Smooth muscle cell (in vitro differentiated cells): ENCODE results near the gene CILP. TPM values are rescaled to one million over a fixed set of nuclear protein-coding genes. Genes with fewer than 3 reads are reported as not detected.

Source experiments
- DNase-seq: peaks from one replicate; lab custom pipeline; 2025; ENCODE audit not compliant: unreplicated experiment; lab: John Stamatoyannopoulos, UW
- H2AFZ ChIP-seq: fragments of 200-600 bp; sonication (generic); 2 replicates; pipeline ENCODE4 v1.6.0; 2016; ENCODE audit warnings: antibody characterized with exemption, low read depth, mild to moderate bottlenecking
- H3F3A ChIP-seq: fragments of 200-600 bp; sonication (generic); 2 replicates; pipeline ENCODE4 v1.6.0; 2017; ENCODE audit warnings: antibody characterized with exemption, low read depth
- H3K27ac ChIP-seq: fragments of 200-600 bp; sonication (generic); 2 replicates; pipeline ENCODE4 v1.5.1; 2016; ENCODE audit warnings: low read depth, mild to moderate bottlenecking
- H3K27me3 ChIP-seq: fragments of 200-600 bp; sonication (generic); 2 replicates; pipeline ENCODE4 v1.6.1; 2016; ENCODE audit warnings: low read depth, mild to moderate bottlenecking
- H3K36me3 ChIP-seq: fragments of 200-600 bp; sonication (generic); 2 replicates; pipeline ENCODE4 v1.5.1; 2016; ENCODE audit warnings: low read depth
- H3K4me1 ChIP-seq: fragments of 200-600 bp; sonication (generic); 2 replicates; pipeline ENCODE4 v1.5.1; 2016; ENCODE audit warnings: low read depth
- H3K4me2 ChIP-seq: fragments of 200-600 bp; sonication (generic); 2 replicates; pipeline ENCODE4 v1.6.0; 2016; ENCODE audit warnings: mild to moderate bottlenecking
- H3K4me3 ChIP-seq: fragments of 200-600 bp; sonication (generic); 2 replicates; pipeline ENCODE4 v1.5.1; 2016; ENCODE audit warnings: mild to moderate bottlenecking
- H3K79me2 ChIP-seq: fragments of 200-600 bp; sonication (generic); 2 replicates; pipeline ENCODE4 v1.6.0; 2016; ENCODE audit warnings: low read depth, mild to moderate bottlenecking
- H3K9ac ChIP-seq: fragments of 200-600 bp; sonication (generic); 2 replicates; pipeline ENCODE4 v1.6.0; 2016; ENCODE audit warnings: low read depth
- H3K9me3 ChIP-seq: fragments of 200-600 bp; sonication (generic); replicated peaks from 2 replicates; pipeline ENCODE4 v1.5.1; 2016; ENCODE audit warnings: low read depth
- H4K20me1 ChIP-seq: fragments of 200-600 bp; sonication (generic); 2 replicates; pipeline ENCODE4 v1.6.0; 2016; ENCODE audit warnings: low read depth
- CTCF ChIP-seq: fragments of 200-600 bp; sonication (generic); IDR thresholded peaks from 2 replicates; pipeline ENCODE4 v1.5.1; 2017; ENCODE audit warnings: borderline replicate concordance, mild to moderate bottlenecking, antibody characterized with exemption; ENCODE audit not compliant: insufficient read depth, poor library complexity, severe bottlenecking
- WGBS: methylation state at CpG from one replicate; pipeline ENCODE4 v1.1.7; 2016; ENCODE audit warnings: low lambda C conversion rate; 5-methylcytosine and 5-hydroxymethylcytosine counted together
- polyA plus RNA-seq: library from polyadenylated mRNA; unstranded; fragments of >200 nt; fragmentation: Nextera tagmentation; extraction: Ambion mirVana; gene quantifications from 2 replicates; pipeline ENCODE4 v1.2.1, GENCODE V29; 2016
- small RNA-seq: library from RNA; depleted of rRNA; stranded (forward); fragments of <200 nt; gene quantifications from one replicate; pipeline ENCODE3, GENCODE V24; 2014
- total RNA-seq: library from RNA; depleted of rRNA; stranded (reverse); fragments of >200 nt; gene quantifications from 2 replicates; pipeline ENCODE4 v1.2.3, GENCODE V29; 2014

Gene CILP
- total and polyA plus RNA-seq, 2 experiments from 2014 or later, result 84.4 to 125 TPM

GRCh38 chr15:65147902-65148301 lies 63.4 kb downstream of the CILP start:
- no peaks in the 10 kb centered on the region for H3K27me3 ChIP-seq
- TF ChIP-seq CTCF, result no peak
- H4K20me1 ChIP-seq, result no peaks in the 10 kb centered on the region
- no peak for DNase-seq
- H2AFZ ChIP-seq, result no peak overlapping the region
- H3K4me2 ChIP-seq, result no peak overlapping the region
- no peaks in the 10 kb centered on the region for H3F3A ChIP-seq
- no peak overlapping the region for H3K27ac ChIP-seq
- H3K79me2 ChIP-seq, result no peaks in the 10 kb centered on the region
- H3K4me3 ChIP-seq, result no peak overlapping the region
- WGBS, result 99% methylated on average over 3 of the region's 3 CpGs
- H3K9me3 ChIP-seq, result no peaks in the 10 kb centered on the region
- H3K36me3 ChIP-seq, result peaks cover 17% of the 10 kb centered on the region
- no peaks in the 10 kb centered on the region for H3K4me1 ChIP-seq
- no peak overlapping the region for H3K9ac ChIP-seq

- WGBS, result 98% methylated on average over 4 of the region's 4 CpGs
- peaks cover 10% of the 10 kb centered on the region for H3K36me3 ChIP-seq
- H3K27ac ChIP-seq, result no peak overlapping the region
- H3K9ac ChIP-seq, result no peak overlapping the region
- no peaks in the 10 kb centered on the region for H3K27me3 ChIP-seq
- H3F3A ChIP-seq, result no peaks in the 10 kb centered on the region
- no peaks in the 10 kb centered on the region for H3K9me3 ChIP-seq
- TF ChIP-seq CTCF, result no peak
- no peak overlapping the region for H2AFZ ChIP-seq
- no peak overlapping the region for H3K4me2 ChIP-seq
- no peak for DNase-seq
- H3K4me1 ChIP-seq, result no peaks in the 10 kb centered on the region
- no peak overlapping the region for H3K4me3 ChIP-seq
- no peaks in the 10 kb centered on the region for H4K20me1 ChIP-seq
- no peaks in the 10 kb centered on the region for H3K79me2 ChIP-seq
These were observed 64.8 kb downstream of the CILP start for GRCh38 chr15:65146438-65146837.

Small RNA genes within 50 kb of the gene (small RNA-seq; reads per million reads assigned to genes)
- not detected for gene AC068213.1
- not detected for gene RNU6-686P

Other genes with a start within 250 kb of the CILP start
- gene SPG21, start 221.6 kb downstream of the CILP start, total RNA-seq, result 84.8 and 94.4 TPM in 2 replicates
- gene SPG21, start 221.6 kb downstream of the CILP start, polyA plus RNA-seq, result 95.0 and 110 TPM in 2 replicates
- gene MTFMT, start 181.8 kb downstream of the CILP start, total RNA-seq, result 16.8 and 19.9 TPM in 2 replicates
- 11.3 and 15.5 TPM in 2 replicates for gene MTFMT, start 181.8 kb downstream of the CILP start, polyA plus RNA-seq
- gene SLC51B, start 166.1 kb downstream of the CILP start, total RNA-seq, result not detected in 2 replicates
- gene SLC51B, start 166.1 kb downstream of the CILP start, polyA plus RNA-seq, result not detected in 2 replicates
- 8.7 and 11.8 TPM in 2 replicates for gene RASL12, start 143.5 kb downstream of the CILP start, total RNA-seq
- 14.6 and 15.0 TPM in 2 replicates for gene RASL12, start 143.5 kb downstream of the CILP start, polyA plus RNA-seq
- not detected in 2 replicates for gene KBTBD13, start 134.7 kb downstream of the CILP start, total RNA-seq
- gene KBTBD13, start 134.7 kb downstream of the CILP start, polyA plus RNA-seq, result 0.11 and 0.66 TPM in 2 replicates
- gene UBAP1L, start 96.3 kb downstream of the CILP start, total RNA-seq, result 0.90 and 1.0 TPM in 2 replicates
- 1.2 and 3.1 TPM in 2 replicates for gene UBAP1L, start 96.3 kb downstream of the CILP start, polyA plus RNA-seq
- 13.4 and 14.3 TPM in 2 replicates for gene PDCD7, start 77.7 kb downstream of the CILP start, total RNA-seq
- 10.4 and 11.6 TPM in 2 replicates for gene PDCD7, start 77.7 kb downstream of the CILP start, polyA plus RNA-seq
- 34.8 and 46.6 TPM in 2 replicates for gene CLPX, start 26.1 kb downstream of the CILP start, total RNA-seq
- gene CLPX, start 26.1 kb downstream of the CILP start, polyA plus RNA-seq, result 21.7 and 21.8 TPM in 2 replicates
- gene PARP16, start 75.4 kb upstream of the CILP start, total RNA-seq, result 6.0 and 10.0 TPM in 2 replicates
- gene PARP16, start 75.4 kb upstream of the CILP start, polyA plus RNA-seq, result 11.7 and 15.1 TPM in 2 replicates
- gene RNU5A-1, start 84.6 kb upstream of the CILP start, total RNA-seq, result not detected in 2 replicates
- not detected in 2 replicates for gene RNU5A-1, start 84.6 kb upstream of the CILP start, polyA plus RNA-seq
- not detected in 2 replicates for gene RNU5B-1, start 93.2 kb upstream of the CILP start, total RNA-seq
- not detected in 2 replicates for gene RNU5B-1, start 93.2 kb upstream of the CILP start, polyA plus RNA-seq
- gene IGDCC3, start 166.5 kb upstream of the CILP start, total RNA-seq, result 2.6 and 3.2 TPM in 2 replicates
- 5.9 and 8.5 TPM in 2 replicates for gene IGDCC3, start 166.5 kb upstream of the CILP start, polyA plus RNA-seq
- 20.0 and 20.5 TPM in 2 replicates for gene IGDCC4, start 211.5 kb upstream of the CILP start, total RNA-seq
- 24.2 and 25.2 TPM in 2 replicates for gene IGDCC4, start 211.5 kb upstream of the CILP start, polyA plus RNA-seq